Measurements from ENCODE around the gene KATNAL2. TPM values are rescaled to one million over a fixed set of nuclear protein-coding genes. Genes with fewer than 3 reads are reported as not detected.

Gene KATNAL2
- total RNA-seq, 1 donor from 2014 or later: 3.7 TPM

DNA sequence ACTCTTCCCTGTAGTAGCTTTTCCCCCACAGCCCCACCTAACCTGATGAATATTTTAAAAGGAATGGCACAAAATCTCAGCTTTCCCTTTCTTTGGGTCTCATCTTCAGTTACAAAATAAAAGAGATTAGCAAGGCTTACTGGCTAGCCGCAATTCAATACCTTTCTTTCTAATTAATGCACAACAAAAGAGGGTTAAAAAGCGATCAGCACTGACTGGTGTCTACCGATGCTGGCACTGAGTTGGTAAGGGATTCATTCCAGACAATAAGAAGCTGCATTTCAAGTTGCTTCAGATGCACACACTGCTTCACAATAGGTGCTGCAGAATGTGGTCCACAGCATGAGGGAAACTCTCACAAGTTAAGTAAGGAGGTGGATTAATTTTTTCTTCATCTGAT is 191.0 kb downstream of the KATNAL2 start:
- no peak for DNase-seq (ENCODE audit: low spot score in 2 of 2)

DNA sequence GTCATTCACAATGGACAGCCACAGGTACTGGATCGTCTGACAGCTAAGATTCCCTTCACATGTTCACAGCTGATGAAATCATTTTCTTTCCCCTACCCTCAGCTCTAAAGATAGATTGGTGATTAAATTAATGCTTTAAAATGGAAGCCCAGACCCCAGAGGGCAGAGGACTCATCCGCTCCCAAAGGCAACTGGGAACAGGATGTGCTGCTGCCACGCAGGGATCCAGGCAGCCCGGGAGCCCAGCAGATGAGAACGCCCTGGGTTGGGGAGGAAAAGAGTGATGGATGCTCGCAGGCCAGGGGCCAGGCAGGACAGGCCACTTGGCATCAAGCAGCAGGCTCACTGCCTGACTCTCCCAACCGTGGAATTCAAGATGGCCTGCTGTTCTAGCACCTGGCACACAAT is 191.6 kb downstream of the KATNAL2 start:
- DNase-seq (ENCODE audit: low spot score in 2 of 2) (no peak), FAIRE-seq (no peak)

More for the DNA sequence above, 191.0 kb downstream of the KATNAL2 start:
- no peak for FAIRE-seq

DNA sequence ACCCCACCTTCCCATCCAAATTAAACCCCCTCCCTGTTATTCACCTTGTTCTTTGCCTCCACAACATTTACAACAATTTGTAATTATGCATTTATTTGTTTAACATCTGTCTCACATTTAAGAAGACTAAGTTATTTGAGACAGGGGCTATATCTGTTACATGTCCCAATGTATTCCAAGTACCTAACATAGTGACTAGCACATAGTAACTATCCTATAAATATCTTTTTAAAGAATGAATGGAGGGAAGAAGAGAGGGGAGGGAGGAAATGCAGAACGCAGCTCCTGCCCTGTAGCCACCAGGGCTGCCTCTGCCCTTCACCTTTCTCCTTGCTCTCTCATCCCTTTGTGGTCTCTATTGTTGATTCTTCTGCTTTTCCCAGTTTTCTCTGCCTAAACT is 192.3 kb downstream of the KATNAL2 start:
- FAIRE-seq (no peak), DNase-seq (ENCODE audit: low spot score in 2 of 2) (no peak)

DNA sequence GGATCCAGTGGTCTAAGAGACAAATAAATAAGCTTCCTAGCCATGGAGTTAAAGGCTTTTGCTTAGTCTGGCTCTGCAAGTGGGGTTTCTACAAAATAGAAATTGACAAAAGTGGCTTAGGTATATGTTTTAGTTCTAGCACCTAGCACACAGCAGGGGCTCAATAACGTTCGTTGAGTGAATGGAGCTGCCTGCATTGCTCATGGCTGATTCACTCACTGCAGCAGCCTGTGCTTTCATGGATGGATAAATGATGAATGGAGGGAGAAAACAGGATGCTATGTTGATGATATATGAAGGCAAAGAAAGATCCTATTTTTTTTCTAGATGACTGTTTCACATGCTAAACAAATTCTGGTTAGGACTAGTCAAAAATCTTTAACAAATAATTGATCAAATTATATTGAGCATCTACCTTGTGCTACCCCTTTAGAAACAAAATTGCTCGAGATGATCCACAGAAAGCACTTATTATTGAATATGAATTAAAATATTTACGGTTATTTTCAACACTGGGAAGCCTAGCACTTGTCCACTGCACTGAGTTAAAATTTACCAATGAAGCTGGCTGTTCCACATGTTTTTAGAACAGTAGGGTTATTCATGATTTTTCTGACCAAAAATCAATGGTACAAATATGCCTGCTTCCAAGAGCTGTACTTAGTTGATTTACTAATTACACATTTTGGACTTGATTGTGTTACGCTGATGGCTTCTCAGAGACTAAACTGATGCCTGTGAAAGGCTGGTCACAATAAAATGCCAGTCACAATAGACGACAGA is 193.3 kb downstream of the KATNAL2 start:
- no peak for DNase-seq (ENCODE audit: low spot score in 2 of 2)
- no peak for FAIRE-seq

DNA sequence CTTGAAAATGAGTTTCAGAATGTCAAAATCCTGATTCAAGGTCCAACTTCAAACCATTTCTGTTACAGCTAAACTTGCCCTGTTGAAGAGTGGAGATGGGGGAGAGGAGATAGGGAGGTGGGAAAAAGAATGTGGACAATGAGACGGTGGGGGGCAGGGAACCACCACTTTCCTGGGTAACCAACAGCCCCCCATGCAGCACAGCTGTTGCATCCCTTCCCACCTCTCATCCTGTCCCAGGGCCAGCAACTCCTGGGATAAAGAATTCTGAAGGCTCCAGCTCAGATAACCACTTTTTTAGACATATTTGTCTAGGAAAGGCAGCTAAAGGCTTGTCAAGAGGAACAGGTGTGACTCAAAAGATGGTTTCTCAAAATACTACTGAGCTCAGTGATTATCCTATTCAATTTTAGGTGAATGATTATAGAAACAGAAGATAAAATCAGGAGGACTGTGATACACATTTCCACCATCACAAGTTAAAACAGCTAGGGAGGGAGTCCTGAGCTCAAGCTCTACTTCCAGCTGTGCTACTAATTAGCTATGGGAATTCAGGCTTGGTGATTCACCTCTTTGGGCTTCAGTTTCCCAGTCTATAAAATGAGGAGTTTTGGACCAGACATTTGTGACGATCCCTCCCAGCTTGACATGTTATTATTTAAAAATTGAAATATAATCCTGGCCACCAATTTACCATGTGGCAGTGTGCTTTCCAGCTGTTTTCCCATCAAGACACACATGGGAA is 196.6 kb downstream of the KATNAL2 start:
- no peak for FAIRE-seq
- DNase-seq (ENCODE audit: low spot score in 2 of 2): no peak

DNA sequence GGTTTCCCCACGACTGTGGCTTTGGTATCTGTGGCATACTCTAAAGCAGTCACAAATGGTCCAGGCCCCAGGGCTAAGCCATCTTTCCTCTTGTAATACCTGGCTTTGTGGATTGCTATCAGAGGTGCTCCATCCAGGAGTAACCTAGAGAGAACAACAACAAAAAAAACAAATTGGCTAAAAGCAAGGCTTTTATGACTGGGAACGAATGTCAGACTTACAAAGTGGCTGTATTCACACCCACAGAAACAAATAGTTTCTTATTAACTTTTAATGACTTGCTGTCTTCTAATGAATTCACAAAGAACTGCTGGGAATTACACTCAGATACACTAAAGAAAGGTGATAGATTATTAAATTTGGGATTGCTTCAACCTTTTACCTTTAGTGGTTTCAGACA is 197.8 kb downstream of the KATNAL2 start:
- FAIRE-seq (no peak), DNase-seq (ENCODE audit: low spot score in 2 of 2) (no peak)

DNA sequence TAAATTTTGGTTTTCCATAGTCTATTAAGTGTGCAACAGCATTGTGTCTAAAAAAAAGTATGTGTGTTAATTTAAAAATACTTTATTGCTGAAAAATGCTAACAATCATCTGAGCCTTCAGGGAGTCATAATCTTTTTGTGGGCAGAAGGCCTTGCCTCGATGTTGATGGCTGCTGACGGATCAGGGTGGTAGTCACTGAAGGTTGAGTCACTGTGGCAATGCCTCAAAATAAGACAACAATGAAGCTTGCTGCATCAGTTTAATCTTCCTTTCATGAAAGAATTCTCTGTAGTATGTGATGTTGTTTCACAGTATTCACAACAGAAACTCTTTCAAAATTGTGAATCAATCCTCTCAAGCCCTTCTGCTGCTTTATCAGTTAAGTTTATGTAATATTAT is 201.6 kb downstream of the KATNAL2 start:
- DNase-seq (ENCODE audit: low spot score in 2 of 2) (no peak), FAIRE-seq (no peak)

DNA sequence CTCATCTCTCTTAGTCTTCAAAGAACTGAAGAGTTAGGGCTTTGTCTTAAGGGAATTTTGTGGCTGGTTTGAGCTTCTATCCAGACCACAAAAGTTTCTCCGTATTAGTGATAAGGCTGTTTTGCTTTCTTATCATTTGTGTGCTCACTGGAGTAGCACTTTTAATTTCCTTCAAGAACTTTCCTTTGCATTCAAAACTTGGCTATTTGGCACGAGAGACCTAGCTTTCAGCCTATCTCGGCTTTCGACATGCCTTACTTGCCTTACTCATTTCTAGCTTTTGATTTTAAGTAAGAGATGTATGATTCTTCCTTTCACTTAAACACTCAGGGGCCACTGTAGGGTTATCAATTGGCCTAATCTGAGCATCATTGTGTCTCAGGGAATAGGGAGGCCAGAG is 203.0 kb downstream of the KATNAL2 start:
- no peak for DNase-seq (ENCODE audit: low spot score in 2 of 2)
- no peak for FAIRE-seq

DNA sequence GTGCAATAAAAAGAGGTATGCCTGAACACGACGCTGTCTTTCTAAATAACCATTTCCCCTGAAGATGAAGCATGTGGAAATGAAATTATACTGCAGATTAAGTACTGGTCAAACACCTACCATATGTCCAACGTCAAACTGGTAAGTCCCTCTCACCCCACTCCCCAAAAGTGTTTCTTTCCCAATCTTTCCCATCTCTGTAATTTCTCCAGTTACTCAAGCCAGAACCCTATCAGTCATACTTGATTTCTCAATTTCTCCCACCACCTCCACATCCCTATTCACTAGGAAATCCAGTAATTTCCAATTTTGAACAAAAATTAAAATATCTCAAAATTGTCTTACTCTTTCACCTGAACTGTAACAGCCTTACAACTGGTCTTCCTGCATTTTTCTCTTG is 203.7 kb downstream of the KATNAL2 start:
- FAIRE-seq (no peak), DNase-seq (ENCODE audit: low spot score in 2 of 2) (no peak)

DNA sequence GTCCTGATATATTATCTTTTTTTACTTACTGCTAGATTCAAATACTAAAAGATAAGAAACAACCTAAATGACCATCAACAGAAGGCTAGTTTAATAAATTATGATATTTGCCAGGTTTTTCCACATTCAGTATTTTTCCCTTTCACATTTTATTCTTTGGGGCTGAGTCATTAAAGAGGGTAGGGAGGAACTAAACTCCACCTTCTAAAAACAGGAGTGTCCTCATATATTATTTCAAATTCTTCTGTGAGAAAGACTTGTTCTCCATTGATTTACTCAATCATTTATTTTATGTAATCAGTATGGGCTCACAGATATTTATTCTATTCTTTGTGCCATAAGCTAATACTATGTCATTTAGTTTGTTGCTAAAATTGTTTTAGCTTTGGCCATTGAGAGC is 223.9 kb downstream of the KATNAL2 start:
- FAIRE-seq (no peak), DNase-seq (ENCODE audit: low spot score in 2 of 2) (no peak)

DNA sequence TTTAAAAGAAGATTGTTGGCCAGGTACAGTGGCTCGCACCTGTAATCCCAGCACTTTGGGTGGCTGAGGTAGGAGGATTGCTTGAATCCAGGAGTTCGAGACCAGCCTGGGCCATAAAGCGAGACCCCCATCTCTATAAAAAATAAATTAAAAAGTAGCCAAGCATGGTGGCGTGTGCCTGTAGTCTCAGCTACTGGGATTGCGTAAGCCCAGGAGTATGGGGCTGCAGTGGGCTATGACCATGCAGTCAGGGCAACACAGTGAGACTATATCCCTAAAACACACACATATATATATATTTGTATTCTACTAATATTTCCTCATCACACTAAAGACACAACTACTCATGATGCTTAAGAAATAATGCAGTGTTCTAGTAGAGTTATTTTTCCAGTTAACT is 225.8 kb downstream of the KATNAL2 start:
- FAIRE-seq (no peak), DNase-seq (ENCODE audit: low spot score in 2 of 2) (no peak)

DNA sequence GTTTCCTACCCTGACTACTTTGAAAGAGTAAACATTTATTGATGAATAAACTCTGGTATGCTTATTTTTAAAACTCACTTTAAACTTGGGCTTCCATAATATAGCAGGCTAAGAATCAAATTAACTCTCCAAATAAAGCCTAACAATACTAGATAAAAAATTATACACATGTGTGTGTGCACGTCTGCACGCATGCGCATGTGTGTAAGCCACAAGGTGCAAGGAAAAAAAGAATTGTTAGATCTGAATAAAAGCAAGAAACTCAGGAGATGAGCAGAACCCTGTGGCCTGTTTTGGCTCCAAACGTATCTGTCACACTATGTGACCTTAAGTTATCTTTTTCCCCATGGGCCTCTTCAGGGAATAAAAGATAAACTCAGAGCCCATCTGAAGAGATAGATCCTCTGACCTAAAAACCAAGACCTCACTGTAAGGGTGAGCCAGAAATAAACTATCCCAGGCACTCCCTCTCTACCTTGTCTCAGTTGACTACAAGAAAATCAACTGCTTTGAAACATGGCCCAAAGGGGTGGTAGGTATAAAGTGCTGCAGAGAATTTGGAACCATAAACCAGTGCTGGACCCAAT is 226.6 kb downstream of the KATNAL2 start:
- DNase-seq (ENCODE audit: low spot score in 2 of 2) (no peak), FAIRE-seq (no peak)

DNA sequence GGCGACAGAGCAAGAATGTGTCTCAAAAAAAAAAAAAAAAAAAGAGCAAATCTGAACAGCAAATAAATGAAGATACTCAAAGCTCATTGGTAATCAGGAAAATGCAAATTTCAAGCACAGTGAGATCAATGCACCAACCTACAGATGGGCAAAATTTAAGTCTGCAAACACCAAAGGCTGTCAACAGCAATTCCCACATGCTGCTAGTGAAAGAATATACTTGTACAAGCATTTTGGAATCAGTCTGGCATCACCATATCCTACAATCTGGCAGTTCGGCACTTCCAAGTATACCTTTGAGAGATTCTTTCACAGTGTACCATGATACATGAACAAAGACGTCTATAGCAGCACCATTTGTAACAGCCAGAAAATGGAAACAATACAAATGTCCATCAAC is 228.8 kb downstream of the KATNAL2 start:
- FAIRE-seq (no peak), DNase-seq (ENCODE audit: low spot score in 2 of 2) (no peak)

DNA sequence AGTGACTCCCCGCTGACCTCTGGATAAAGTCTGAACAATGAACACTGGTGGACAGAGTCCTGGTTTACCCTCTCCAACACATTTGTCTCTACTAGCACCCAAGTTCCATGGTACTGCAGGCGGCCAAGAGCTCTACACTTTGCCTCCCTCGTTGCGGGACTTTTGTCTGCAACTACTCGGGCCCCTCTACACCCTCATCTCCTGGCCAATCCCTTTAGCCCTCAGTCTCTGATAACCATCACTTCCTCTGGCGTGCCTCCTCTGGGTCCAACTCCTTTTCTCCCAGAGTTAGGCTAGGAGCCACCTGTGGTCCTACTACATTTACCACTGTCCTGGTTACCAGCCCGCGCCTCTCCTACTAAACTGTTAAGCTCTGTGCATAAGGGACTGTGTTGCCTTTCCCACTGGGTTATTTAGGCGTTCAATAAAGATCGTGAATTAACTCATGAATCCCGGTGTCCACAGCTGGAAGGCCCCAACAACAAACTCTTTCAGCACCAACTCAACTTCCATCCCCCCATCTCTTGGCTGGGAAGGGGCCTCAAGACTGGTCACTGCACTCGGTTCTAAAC is 232.1 kb downstream of the KATNAL2 start:
- FAIRE-seq (no peak), DNase-seq (ENCODE audit: low spot score in 2 of 2) (peak in 1 of 2 donors; percentile 6)

DNA sequence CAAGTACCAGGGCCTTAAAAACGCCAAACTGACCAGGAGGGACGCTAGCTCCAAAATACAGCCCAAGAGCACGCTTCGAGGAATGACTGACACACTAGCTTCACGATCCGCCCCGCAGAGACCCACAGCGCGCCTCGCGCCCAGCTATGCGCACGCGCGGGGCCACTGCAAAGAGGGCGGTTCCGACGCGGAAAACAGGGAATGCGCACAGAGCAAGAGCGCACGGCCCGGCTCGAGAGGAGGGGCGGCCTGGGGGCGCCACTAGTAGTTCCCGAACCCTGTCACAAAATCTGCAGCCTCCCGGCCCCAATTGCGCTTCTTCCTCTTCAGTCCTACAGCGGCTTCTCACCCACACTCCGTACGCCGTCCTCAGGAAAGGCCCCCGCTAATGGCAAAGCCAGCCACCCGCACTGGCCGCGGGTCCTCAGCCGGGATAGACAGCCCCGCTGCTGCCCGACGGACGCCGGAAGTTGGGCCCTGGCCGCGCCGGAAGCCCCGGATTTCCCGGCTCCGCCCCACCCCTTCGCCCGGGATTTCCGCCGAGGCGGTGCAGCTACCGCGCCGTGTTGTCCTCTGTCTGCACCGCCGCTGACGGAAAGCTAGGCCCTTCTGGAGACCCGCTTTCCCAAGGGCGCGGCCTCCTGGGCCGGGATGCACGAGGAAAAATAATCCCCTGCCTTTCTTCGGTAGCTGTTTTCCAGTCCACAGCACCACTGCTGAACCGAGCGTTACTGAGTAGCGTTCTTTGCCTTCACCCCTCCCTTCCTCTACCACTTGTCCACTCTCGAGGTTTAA is 232.8 kb downstream of the KATNAL2 start, which contains the start of gene HDHD2:
Gene HDHD2 (minus strand): TSS at position 472 of the 795 bp plus-strand sequence. CDS start 14,061 bp downstream, outside the sequence.
- DNase-seq (ENCODE audit: low spot score in 2 of 2) (peak; percentile 77 to 82), FAIRE-seq (no peak)

DNA sequence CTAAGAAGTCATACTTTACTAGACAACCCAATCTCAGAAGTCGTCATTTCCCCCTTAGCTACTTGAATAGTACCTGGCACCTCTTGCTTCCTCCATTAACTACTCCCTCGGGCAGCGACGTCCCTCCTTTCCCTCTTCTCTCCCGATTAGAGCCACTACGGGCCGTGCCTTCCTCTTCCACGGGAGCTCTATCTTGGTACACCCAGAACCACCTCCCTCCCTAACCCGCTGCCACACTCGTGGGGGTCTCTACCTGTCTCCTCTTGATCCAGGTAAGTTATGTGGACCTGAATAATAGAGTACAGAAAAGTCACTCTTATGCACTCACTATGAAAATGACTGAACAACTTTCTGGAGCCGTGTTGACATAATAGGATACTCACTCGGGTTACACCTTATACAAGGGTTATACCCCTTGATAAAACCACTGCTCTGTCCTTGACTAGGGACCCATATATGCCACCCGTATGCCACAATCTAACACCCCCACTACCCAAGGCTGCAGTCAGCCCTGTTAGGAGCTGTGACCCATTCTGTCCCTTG is 233.5 kb downstream of the KATNAL2 start:
- no peak for FAIRE-seq
- DNase-seq (ENCODE audit: low spot score in 2 of 2): no peak

DNA sequence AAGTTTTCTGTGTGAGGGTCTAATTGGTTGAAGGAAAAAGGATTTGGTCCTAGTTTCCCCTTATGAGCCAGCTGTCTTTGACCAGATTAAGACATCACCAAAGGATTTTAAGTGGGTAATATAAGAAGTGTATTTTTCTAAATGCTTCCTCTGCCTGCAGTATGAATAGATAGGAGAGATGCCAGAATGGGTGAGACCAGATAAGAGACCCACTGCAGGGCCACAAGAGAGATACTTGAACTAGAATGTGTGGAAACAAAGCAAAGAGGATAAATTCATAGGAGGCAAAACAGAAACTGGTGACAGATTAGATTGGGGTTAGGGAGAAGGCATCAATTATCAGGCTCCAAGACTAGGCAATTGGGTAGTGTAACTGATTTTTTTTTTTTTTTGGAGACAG is 234.0 kb downstream of the KATNAL2 start:
- DNase-seq (ENCODE audit: low spot score in 2 of 2) (no peak), FAIRE-seq (no peak)
